GM10266 (cell line): ENCODE results near the gene NOS2.
"Not testable (repeated sequence)": the region's sequence is repeated elsewhere in the genome, so short reads cannot be mapped to it uniquely, and the experiment has no call there.

Source experiments
- DNase-seq: peaks from one replicate; pipeline ENCODE4 v3.0.0; 2012; ENCODE audit errors: extremely low spot score
- CTCF ChIP-seq: IDR thresholded peaks from 2 replicates; pipeline ENCODE4 v1.5.1; 2012; ENCODE audit warnings: mild to moderate bottlenecking, low read depth; ENCODE audit not compliant: control insufficient read depth, insufficient read depth; ENCODE audit errors: missing control alignments

Gene NOS2

GRCh38 chr17:27733773-27734172 is 66.6 kb downstream of the NOS2 start:
- DNase-seq, result no peak
- TF ChIP-seq CTCF, result no peak

- DNase-seq, result not testable (repeated sequence)
Observed at GRCh38 chr17:27732746-27733145, 67.6 kb downstream of the NOS2 start.

- not testable (repeated sequence) for DNase-seq
Observed at GRCh38 chr17:27725982-27726381, 74.3 kb downstream of the NOS2 start.

- DNase-seq, result no peak
- no peak for TF ChIP-seq CTCF
Observed at GRCh38 chr17:27721797-27722196, 78.5 kb downstream of the NOS2 start.
